Measurements from ENCODE around the gene ZNF784.

Gene ZNF784

DNA sequence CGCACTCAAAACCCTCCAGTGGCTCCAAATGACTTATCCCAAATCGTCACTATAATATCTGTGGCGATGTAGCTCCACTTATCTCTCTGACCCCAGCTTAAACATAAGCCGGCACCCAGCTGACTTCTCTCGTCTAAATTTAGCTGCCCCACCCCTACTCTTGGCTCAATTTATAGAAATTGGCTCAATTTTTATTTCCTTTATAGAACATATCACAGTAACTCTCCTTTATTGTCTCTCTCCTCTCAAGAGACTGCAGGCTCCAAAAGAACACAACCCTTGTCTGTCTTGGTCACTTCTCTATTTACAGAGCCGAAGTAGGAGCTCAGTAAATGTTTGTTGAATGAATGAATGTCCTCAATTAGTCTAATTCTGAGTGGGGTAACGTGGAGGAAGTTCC, 805 bp downstream of the ZNF784 start:
- TF ChIP-seq, protein P1, sequence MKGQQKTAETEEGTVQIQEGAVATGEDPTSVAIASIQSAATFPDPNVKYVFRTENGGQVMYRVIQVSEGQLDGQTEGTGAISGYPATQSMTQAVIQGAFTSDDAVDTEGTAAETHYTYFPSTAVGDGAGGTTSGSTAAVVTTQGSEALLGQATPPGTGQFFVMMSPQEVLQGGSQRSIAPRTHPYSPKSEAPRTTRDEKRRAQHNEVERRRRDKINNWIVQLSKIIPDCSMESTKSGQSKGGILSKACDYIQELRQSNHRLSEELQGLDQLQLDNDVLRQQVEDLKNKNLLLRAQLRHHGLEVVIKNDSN (IDR thresholded peaks at IDR 0.05), result no peak
- TF ChIP-seq CEBPB (IDR thresholded peaks at IDR 0.05) (no peak), EP300 (IDR thresholded peaks at IDR 0.05; ENCODE audit: borderline replicate concordance) (no peak), EGR1 (IDR thresholded peaks at IDR 0.05) (no peak), NFIC (IDR thresholded peaks at IDR 0.05) (no peak), TCF12 (IDR thresholded peaks at IDR 0.05; ENCODE audit: low read depth) (no peak), YY1 (IDR thresholded peaks at IDR 0.05; ENCODE audit: low read depth) (no peak), TAF1 (IDR thresholded peaks at IDR 0.05; ENCODE audit: low read depth) (no peak)
- TF ChIP-seq, protein P2, sequence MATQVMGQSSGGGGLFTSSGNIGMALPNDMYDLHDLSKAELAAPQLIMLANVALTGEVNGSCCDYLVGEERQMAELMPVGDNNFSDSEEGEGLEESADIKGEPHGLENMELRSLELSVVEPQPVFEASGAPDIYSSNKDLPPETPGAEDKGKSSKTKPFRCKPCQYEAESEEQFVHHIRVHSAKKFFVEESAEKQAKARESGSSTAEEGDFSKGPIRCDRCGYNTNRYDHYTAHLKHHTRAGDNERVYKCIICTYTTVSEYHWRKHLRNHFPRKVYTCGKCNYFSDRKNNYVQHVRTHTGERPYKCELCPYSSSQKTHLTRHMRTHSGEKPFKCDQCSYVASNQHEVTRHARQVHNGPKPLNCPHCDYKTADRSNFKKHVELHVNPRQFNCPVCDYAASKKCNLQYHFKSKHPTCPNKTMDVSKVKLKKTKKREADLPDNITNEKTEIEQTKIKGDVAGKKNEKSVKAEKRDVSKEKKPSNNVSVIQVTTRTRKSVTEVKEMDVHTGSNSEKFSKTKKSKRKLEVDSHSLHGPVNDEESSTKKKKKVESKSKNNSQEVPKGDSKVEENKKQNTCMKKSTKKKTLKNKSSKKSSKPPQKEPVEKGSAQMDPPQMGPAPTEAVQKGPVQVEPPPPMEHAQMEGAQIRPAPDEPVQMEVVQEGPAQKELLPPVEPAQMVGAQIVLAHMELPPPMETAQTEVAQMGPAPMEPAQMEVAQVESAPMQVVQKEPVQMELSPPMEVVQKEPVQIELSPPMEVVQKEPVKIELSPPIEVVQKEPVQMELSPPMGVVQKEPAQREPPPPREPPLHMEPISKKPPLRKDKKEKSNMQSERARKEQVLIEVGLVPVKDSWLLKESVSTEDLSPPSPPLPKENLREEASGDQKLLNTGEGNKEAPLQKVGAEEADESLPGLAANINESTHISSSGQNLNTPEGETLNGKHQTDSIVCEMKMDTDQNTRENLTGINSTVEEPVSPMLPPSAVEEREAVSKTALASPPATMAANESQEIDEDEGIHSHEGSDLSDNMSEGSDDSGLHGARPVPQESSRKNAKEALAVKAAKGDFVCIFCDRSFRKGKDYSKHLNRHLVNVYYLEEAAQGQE (IDR thresholded peaks at IDR 0.05; ENCODE audit: low read depth), result no peak

DNA sequence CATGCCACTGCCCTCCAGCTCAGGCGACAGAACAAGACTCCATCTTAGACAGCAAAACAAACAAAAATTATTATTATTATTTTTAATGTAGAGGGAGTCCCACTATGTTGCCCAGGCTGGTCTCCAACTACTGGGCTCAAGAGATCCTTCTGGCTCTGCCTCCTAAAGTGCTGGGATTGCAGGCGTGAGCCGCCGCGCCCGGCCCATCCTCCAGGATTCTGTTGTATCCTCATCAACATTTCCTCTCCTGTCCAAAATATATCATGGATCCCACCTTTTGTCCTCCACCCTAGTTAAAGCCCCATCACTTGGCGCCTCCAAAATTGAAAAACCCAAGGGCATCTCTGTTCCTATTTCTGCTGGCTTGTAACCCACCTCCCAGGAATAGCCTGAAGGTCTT, 1.2 kb downstream of the ZNF784 start:
- TF ChIP-seq YY1 (IDR thresholded peaks at IDR 0.05; ENCODE audit: low read depth), result no peak
- no peak for TF ChIP-seq FOXM1 (IDR thresholded peaks at IDR 0.05; ENCODE audit: borderline replicate concordance, low read depth)
- no peak for TF ChIP-seq EGR1 (IDR thresholded peaks at IDR 0.05)
- no peak for TF ChIP-seq CREB1 (IDR thresholded peaks at IDR 0.05; ENCODE audit: low read depth)
- TF ChIP-seq, protein P1 (IDR thresholded peaks at IDR 0.05), result no peak
- TF ChIP-seq, protein P2 (IDR thresholded peaks at IDR 0.05; ENCODE audit: low read depth), result no peak
- TF ChIP-seq NFIC (IDR thresholded peaks at IDR 0.05), result no peak
- TF ChIP-seq EP300 (IDR thresholded peaks at IDR 0.05; ENCODE audit: borderline replicate concordance), result no peak
- TF ChIP-seq ZBTB7A (IDR thresholded peaks at IDR 0.05; ENCODE audit: low read depth), result no peak
- TF ChIP-seq, protein P3, sequence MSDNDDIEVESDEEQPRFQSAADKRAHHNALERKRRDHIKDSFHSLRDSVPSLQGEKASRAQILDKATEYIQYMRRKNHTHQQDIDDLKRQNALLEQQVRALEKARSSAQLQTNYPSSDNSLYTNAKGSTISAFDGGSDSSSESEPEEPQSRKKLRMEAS (IDR thresholded peaks at IDR 0.05), result no peak
- no peak for TF ChIP-seq RAD21 (IDR thresholded peaks at IDR 0.05; ENCODE audit: low read depth)
- TF ChIP-seq CEBPB (IDR thresholded peaks at IDR 0.05), result no peak
- TF ChIP-seq TCF12 (IDR thresholded peaks at IDR 0.05; ENCODE audit: low read depth), result no peak
- no peak for TF ChIP-seq TAF1 (IDR thresholded peaks at IDR 0.05; ENCODE audit: low read depth)
- no peak for TF ChIP-seq TEAD4 (IDR thresholded peaks at IDR 0.05)

DNA sequence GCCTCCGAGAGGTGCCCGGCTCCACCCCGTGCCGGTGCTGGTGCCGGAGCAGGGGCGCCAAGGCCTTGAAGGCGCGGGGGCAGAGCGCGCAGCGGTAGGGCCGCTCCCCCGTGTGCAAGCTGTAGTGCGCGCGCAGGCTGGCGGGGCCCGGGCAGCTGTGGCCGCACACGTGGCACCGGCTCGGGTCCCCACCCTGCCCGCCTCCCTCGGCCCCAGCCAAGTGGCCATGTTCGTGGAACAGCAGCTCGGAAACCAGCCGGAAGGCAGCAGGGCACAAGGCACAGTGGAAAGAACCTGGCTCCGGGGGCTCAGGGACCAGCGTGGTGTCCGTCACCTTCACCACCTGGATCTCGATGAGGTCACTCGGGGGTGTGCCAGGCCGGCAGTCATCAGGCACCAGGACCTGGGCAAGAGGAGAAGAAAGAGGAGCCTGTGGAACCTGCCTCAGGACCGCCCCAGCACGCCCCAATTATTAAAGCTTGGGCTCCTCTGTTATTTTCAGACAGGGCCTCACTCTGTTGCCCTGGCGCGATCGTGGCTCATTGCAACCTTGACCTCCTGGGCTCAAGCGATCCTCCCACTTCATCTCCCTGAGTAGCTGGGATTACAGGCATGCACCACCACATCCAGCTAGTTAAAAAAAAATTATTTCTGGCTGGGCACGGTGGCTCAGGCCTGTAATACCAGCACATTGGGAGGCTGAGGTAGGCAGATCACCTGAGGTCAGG, 2.0 kb downstream of the ZNF784 start:
- no peak for TF ChIP-seq EP300 (IDR thresholded peaks at IDR 0.05; ENCODE audit: borderline replicate concordance)
- TF ChIP-seq, protein P3 (IDR thresholded peaks at IDR 0.05), result no peak
- TF ChIP-seq TEAD4 (IDR thresholded peaks at IDR 0.05), result no peak
- no peak for TF ChIP-seq CEBPB (IDR thresholded peaks at IDR 0.05)
- TF ChIP-seq NFIC (IDR thresholded peaks at IDR 0.05), result no peak
- no peak for TF ChIP-seq EGR1 (IDR thresholded peaks at IDR 0.05)
- TF ChIP-seq, protein P1 (IDR thresholded peaks at IDR 0.05), result no peak
- TF ChIP-seq, protein P2 (IDR thresholded peaks at IDR 0.05; ENCODE audit: low read depth), result no peak
- TF ChIP-seq CREB1 (IDR thresholded peaks at IDR 0.05; ENCODE audit: low read depth), result no peak
- TF ChIP-seq YY1 (IDR thresholded peaks at IDR 0.05; ENCODE audit: low read depth), result no peak
- TF ChIP-seq RAD21 (IDR thresholded peaks at IDR 0.05; ENCODE audit: low read depth), result no peak
- TF ChIP-seq TAF1 (IDR thresholded peaks at IDR 0.05; ENCODE audit: low read depth), result no peak
- no peak for TF ChIP-seq ZBTB7A (IDR thresholded peaks at IDR 0.05; ENCODE audit: low read depth)
- TF ChIP-seq TCF12 (IDR thresholded peaks at IDR 0.05; ENCODE audit: low read depth), result no peak
- no peak for TF ChIP-seq FOXM1 (IDR thresholded peaks at IDR 0.05; ENCODE audit: borderline replicate concordance, low read depth)

Data from Ishikawa (cell line).